Kidney (tissue), 14 donors: Measurements from ENCODE around the gene KRT1. TPM values are rescaled to one million over a fixed set of nuclear protein-coding genes. Genes with fewer than 3 reads are reported as not detected.

Source experiments
- DNase-seq, 5 donors: peaks; one replicate each; pipeline ENCODE4 v3.0.0-alpha.2; 2013 to 2020
- FAIRE-seq: peaks from 2 replicates; lab custom pipeline; 2012; peaks lifted over from hg19 to GRCh38; lab: Jason Lieb, UNC
- H3K27ac ChIP-seq, 2 donors: one replicate each; pipeline ENCODE4 v1.7.0; 2013; ENCODE audit warnings: low read depth in 2 of 2, low read length in 2 of 2, inconsistent platforms in 1 of 2
- H3K27me3 ChIP-seq: one replicate; pipeline ENCODE4 v1.7.1; 2013; ENCODE audit warnings: low read length, inconsistent platforms; ENCODE audit not compliant: control insufficient read depth, insufficient read depth
- H3K36me3 ChIP-seq, 3 donors: one replicate each; pipeline versions ENCODE4 v1.7.0 to v1.7.1; 2013; ENCODE audit warnings: low read length in 3 of 3, control low read depth in 1 of 3, inconsistent platforms in 1 of 3; ENCODE audit not compliant: insufficient read depth in 3 of 3, control insufficient read depth in 2 of 3
- H3K4me1 ChIP-seq, 3 donors: one replicate each; pipeline versions ENCODE4 v1.7.0 to v1.7.1; 2013; ENCODE audit warnings: low read length in 3 of 3, inconsistent platforms in 1 of 3, low read depth in 1 of 3; ENCODE audit not compliant: control insufficient read depth in 2 of 3, insufficient read depth in 2 of 3
- H3K4me3 ChIP-seq, 3 donors: one replicate each; pipeline versions ENCODE4 v1.7.0 to v1.8.1; 2013; ENCODE audit warnings: low read length in 3 of 3, control low read depth in 1 of 3, inconsistent platforms in 1 of 3
- H3K9ac ChIP-seq, 3 donors: one replicate each; pipeline versions ENCODE4 v1.7.0 to v1.7.1; 2013; ENCODE audit warnings: low read length in 3 of 3, control low read depth in 1 of 3, inconsistent platforms in 1 of 3
- H3K9me3 ChIP-seq, 3 donors: one replicate each; pipeline versions ENCODE4 v1.7.0 to v1.7.1; 2013; ENCODE audit warnings: low read length in 3 of 3, control low read depth in 1 of 3, inconsistent platforms in 1 of 3; ENCODE audit not compliant: control insufficient read depth in 2 of 3, insufficient read depth in 1 of 3
- CTCF ChIP-seq: IDR thresholded peaks from 3 replicates; pipeline ENCODE4 v1.5.1; 2012; ENCODE audit warnings: mild to moderate bottlenecking, moderate library complexity, borderline replicate concordance; ENCODE audit not compliant: insufficient read depth; ENCODE audit errors: extremely low read depth
- intact Hi-C: fragments of 100-400 bp; cut with DNase I; formaldehyde crosslinking; loops from one replicate; pipeline ENCODE4 v1.11.1; 2022
- polyA plus RNA-seq: library from polyadenylated mRNA; stranded (reverse); fragments of 350-450 nt; fragmentation: Illumina TruSeq; extraction: RNeasy Lipid Tissue Mini Kit (QIAGEN cat#74804); gene quantifications from one replicate; pipeline ENCODE4 v1.2.3, GENCODE V29; 2014; ENCODE audit warnings: low read depth, low replicate concordance; ENCODE audit not compliant: insufficient read depth
- total RNA-seq: library from RNA; stranded (reverse); fragmentation: NEBNext Ultra II Directional; extraction: Animal tissue kit (Norgen Biotek cat#: 25700); gene quantifications from one replicate; pipeline ENCODE4 v1.2.1, GENCODE V29; 2021
- donor health status: control.
- donor health status: control.
- donor health status: control.
- donor health status: control.
- donor health status: control.
- donor health status: DM: yes; HTN: yes; CAD: no.
- donor health status: Normal renal cell carcinoma (clear cell type).

The KRT1 gene
- total and polyA plus RNA-seq, 2 donors from 2014 or later, result not detected

- FAIRE-seq (no peak), DNase-seq (no peak)
- Histone ChIP-seq H3K36me3 (no peaks in the 10 kb centered on the region), H3K4me1 (no peaks in the 10 kb centered on the region), H3K9me3 (no peaks in the 10 kb centered on the region), H3K27ac (no peak overlapping the region), H3K4me3 (no peak overlapping the region), H3K27me3 (no peaks in the 10 kb centered on the region), H3K9ac (no peak overlapping the region)
- intact Hi-C loops, result no loop called here
- TF ChIP-seq CTCF, result no peak
These were observed 31.1 kb downstream of the KRT1 start for GRCh38 chr12:52649066-52649465.

GRCh38 chr12:52648012-52648550 is 32.1 kb downstream of the KRT1 start:
- TF ChIP-seq CTCF, result no peak
- intact Hi-C loops, result no loop called here

GRCh38 chr12:52647601-52648000 is 32.6 kb downstream of the KRT1 start:
- FAIRE-seq, result no peak
- intact Hi-C loops, result no loop called here
- TF ChIP-seq CTCF, result no peak

More at GRCh38 chr12:52648012-52648550, 32.1 kb downstream of the KRT1 start:
- no peaks in the 10 kb centered on the region for H3K4me1 ChIP-seq
- no peaks in the 10 kb centered on the region for H3K36me3 ChIP-seq
- no peaks in the 10 kb centered on the region for H3K27me3 ChIP-seq
- FAIRE-seq (no peak), DNase-seq (no peak)
- no peak overlapping the region for H3K9ac ChIP-seq
- H3K27ac ChIP-seq, result no peak overlapping the region
- no peak overlapping the region for H3K4me3 ChIP-seq
- H3K9me3 ChIP-seq, result no peaks in the 10 kb centered on the region

GRCh38 chr12:52646613-52647012 is 33.6 kb downstream of the KRT1 start:
- no peaks in the 10 kb centered on the region for H3K9me3 ChIP-seq
- no peak for DNase-seq
- TF ChIP-seq CTCF, result no peak
- no peak overlapping the region for H3K9ac ChIP-seq
- intact Hi-C loops, result no loop called here
- FAIRE-seq, result no peak
- H3K27ac ChIP-seq, result no peak overlapping the region
- no peak overlapping the region for H3K4me3 ChIP-seq
- no peaks in the 10 kb centered on the region for H3K27me3 ChIP-seq
- H3K4me1 ChIP-seq, result no peaks in the 10 kb centered on the region
- no peaks in the 10 kb centered on the region for H3K36me3 ChIP-seq

More at GRCh38 chr12:52647601-52648000, 32.6 kb downstream of the KRT1 start:
- no peak overlapping the region for H3K9ac ChIP-seq
- H3K4me3 ChIP-seq, result no peak overlapping the region
- no peaks in the 10 kb centered on the region for H3K27me3 ChIP-seq
- H3K27ac ChIP-seq, result no peak overlapping the region
- no peaks in the 10 kb centered on the region for H3K4me1 ChIP-seq
- no peaks in the 10 kb centered on the region for H3K36me3 ChIP-seq
- no peaks in the 10 kb centered on the region for H3K9me3 ChIP-seq
- no peak for DNase-seq
